HG02885 (cell line): ENCODE results near the gene FAP.

Source experiments
- ATAC-seq: cut with Tn5 transposase; IDR thresholded peaks from one replicate; pipeline ENCODE4 v1.9.1; 2021; ENCODE audit warnings: mild to moderate bottlenecking; ENCODE audit not compliant: unreplicated experiment, poor library complexity

FAP gene

DNA sequence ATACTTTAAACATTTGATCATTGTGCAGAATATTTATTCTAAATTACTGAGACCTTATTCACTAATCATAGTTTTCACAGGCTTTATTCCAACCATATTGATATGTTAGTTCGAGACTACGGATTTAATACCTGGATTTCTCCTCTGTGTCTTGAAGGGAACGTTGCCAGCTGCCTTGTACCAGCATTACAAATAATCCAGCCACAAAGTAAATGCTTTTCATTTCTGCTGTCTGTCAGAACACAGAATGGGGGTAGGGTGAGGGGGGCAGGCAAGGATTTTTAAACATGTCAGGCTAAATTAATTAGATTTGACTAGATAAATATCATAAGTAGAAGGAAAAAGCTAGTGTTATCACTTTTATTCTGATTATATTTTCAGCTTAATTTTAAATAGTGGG is 94.3 kb downstream of the FAP start:
- no peak for ATAC-seq

DNA sequence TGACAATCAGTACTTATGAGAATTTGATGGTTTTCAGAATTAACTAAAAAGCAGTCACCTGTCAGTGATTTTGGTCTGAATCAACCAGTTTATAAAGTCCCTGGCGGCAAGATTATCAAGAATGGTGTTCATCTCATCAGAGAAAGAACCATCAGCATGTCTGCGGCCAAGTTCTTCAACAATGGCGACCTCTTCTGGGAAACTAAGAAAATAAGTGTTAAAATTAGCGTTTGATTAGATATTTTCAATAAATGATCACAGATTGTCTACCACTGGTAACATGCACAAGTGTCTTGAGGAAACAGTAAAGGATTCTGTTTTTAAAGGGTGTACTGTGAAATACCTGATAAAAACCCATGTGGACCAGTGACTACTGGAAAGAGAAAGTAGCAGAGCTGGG is 99.3 kb downstream of the FAP start:
- no peak for ATAC-seq

DNA sequence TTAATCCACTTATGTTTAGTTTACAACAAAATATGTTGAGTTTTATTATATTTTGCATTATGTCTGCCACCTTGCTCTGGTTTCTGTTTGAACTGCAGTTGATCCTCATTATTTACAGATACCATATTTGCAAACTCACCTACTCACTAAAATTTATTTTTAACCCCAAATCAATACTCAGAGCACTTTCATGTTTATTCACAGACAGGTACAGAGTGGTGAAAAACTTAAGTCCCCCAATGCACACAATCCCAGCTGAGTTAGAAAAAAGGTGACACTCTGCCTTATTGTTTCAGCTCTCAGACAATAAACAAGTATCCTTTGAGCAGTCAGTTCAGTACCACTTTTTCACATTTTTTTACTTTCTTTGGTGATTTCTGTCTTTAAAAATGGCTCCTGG is 104.9 kb downstream of the FAP start:
- ATAC-seq: no peak

DNA sequence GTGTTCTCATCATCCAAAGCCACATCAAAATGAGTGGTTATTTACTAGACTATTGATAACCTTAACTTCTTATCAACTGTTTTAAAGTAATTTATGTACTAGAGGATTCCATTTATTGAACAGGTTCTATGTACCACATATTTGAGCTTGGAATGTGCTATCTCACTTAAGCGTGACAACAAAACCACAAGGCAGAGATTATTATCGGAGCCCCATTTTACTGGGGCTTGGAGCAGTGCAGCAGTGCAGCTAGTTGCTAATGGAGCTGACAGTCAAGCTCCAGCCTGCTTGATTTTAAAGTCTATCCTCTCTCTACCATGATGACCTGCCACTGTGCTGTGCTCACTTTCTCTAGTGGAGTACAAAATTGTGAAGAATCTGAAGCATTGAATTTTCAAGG is 115.8 kb downstream of the FAP start:
- ATAC-seq: no peak

DNA sequence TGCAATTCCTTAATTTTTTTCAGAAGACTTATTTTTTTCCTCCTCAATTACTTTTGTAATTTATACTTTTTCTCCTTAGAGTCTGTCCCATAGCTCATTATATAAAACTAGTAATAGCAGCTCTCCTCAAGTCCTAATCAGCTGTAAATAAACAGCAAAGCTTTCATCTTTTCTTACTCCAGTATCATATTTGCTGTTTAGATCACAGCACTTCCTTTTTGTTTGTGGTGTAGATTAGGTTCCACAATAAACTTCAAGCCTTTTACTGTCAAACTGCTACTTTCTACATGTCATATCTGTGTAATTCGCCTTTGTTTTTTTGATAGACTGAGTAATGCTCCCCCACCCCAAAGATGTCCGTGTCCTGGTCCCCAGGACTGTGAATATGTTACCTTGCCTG is 116.7 kb downstream of the FAP start:
- ATAC-seq: peak; percentile 20

DNA sequence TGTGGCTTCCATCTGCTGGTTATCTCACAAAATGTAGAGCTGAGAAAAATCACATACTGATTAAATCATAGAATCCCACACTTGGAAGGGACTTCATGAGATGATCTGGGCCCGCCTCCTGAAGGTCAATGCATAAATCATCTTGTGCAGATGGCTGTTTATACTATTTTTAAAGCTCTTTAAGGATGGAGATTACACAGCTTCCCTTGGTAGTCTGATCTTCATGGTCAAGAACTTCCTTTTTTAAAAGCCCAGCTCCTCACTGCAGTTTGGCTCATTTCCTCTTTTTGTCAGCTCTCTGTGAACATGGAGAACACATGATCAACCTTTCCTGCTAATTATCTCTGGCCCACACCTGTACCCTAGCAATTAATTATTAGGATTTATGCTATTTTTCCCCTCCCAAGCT is 117.1 kb downstream of the FAP start:
- peak; percentile 96 for ATAC-seq

DNA sequence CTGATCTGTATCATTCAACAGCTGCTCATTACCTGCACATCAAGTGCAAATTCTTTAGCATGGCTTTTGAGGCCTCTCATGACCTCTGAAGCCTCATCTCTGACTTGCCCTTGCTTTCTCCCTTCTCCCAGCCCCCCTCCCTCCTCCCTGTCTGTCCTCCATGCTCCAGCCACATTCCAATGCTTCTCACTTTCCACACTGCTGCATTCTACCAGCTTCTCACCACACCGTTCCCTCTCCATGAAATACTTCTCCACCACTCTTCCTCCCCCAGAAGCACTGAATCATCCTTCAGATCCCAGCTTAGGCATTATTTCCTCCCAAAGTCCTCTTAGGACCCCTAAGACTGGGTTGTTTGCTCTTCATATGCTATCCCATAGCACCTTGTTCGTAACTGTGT is 118.1 kb downstream of the FAP start:
- ATAC-seq: no peak

DNA sequence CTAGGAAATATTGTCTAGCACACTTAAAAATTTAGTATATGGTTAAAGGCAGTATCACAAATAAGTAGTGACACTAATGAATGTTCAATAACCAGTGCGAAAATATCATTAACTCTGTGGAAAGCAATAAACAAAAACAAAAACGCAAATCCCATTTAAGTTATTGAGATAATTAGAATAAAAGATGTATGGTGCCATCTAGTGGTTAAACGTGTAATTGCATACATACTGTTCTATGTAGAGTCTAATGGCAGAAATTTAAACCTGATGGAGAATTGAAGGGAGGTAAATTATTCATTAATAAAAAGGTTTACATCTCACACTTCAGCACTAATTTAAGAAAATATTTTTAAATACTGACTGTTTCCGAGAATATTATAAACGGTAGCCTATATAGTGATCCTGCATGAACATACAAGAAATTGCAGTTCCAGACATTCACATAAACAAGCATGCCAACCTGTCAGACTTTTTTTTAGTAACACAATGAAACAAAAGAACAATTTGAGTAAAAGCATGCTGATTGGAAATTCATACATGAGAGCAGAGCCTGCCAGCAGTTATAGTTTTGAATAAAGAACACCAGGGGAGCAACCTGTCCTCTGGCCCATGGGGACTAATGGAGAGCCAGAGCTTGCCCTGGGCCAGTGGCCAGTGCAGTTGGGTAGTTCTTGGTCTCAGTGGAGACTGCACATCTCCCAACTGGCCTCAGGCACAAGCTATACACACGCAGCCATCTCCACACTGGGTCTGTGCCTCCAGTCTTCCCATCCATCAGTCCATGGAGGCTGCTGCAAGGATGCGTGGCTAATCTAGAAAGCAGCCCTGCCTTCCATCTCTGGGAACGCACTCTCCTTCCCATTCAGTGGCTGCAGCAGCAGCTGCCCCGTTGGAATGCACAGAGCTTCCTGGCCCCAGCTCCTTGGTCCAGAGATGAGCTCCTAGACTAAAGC is 119.2 kb downstream of the FAP start:
- peak; percentile 42 for ATAC-seq
